HG02852 (cell line): ENCODE results near the gene DOK5.

Source experiments
- ATAC-seq: cut with Tn5 transposase; IDR thresholded peaks from one replicate; pipeline ENCODE4 v1.9.1; 2021; ENCODE audit warnings: mild to moderate bottlenecking, moderate library complexity; ENCODE audit not compliant: unreplicated experiment

Gene DOK5

GRCh38 chr20:54606380-54606779, 131.0 kb downstream of the DOK5 start:
- ATAC-seq = peak; percentile 67

GRCh38 chr20:54608039-54608745, 132.8 kb downstream of the DOK5 start:
- ATAC-seq = no peak

GRCh38 chr20:54608943-54609342, 133.6 kb downstream of the DOK5 start:
- no peak for ATAC-seq

GRCh38 chr20:54611708-54612412, 136.5 kb downstream of the DOK5 start:
- no peak for ATAC-seq

- ATAC-seq = no peak
Observed at GRCh38 chr20:54618412-54618811, 143.0 kb downstream of the DOK5 start.

GRCh38 chr20:54619181-54619580, 143.8 kb downstream of the DOK5 start:
- no peak for ATAC-seq

GRCh38 chr20:54619682-54620081, 144.3 kb downstream of the DOK5 start:
- ATAC-seq = no peak

GRCh38 chr20:54620611-54621010, 145.2 kb downstream of the DOK5 start:
- no peak for ATAC-seq

- no peak for ATAC-seq
Observed at GRCh38 chr20:54622333-54623295, 147.2 kb downstream of the DOK5 start.

- no peak for ATAC-seq
Observed at GRCh38 chr20:54623991-54624569, 148.7 kb downstream of the DOK5 start.

GRCh38 chr20:54624706-54625390, 149.5 kb downstream of the DOK5 start:
- no peak for ATAC-seq

- no peak for ATAC-seq
Observed at GRCh38 chr20:54625497-54625896, 150.1 kb downstream of the DOK5 start.

- ATAC-seq = no peak
Observed at GRCh38 chr20:54626126-54626525, 150.7 kb downstream of the DOK5 start.

GRCh38 chr20:54629632-54630031, 154.2 kb downstream of the DOK5 start:
- ATAC-seq = no peak

GRCh38 chr20:54630582-54630981, 155.2 kb downstream of the DOK5 start:
- no peak for ATAC-seq

- no peak for ATAC-seq
Observed at GRCh38 chr20:54631059-54631458, 155.7 kb downstream of the DOK5 start.

- ATAC-seq = peak; percentile 97
Observed at GRCh38 chr20:54633374-54634355, 158.3 kb downstream of the DOK5 start.

- no peak for ATAC-seq
Observed at GRCh38 chr20:54636575-54636974, 161.2 kb downstream of the DOK5 start.

GRCh38 chr20:54639941-54640340, 164.5 kb downstream of the DOK5 start:
- no peak for ATAC-seq
